Lower leg skin (tissue), 3 donors: ENCODE results near the gene HNRNPAB.

Experiments
- CTCF ChIP-seq, 3 donors: fragments of 450-650 bp; IDR thresholded peaks; one replicate each; pipeline ENCODE4 v1.5.1; 2016; ENCODE audit warnings: antibody characterized with exemption in 3 of 3, mild to moderate bottlenecking in 3 of 3, moderate library complexity in 2 of 3
- POLR2A ChIP-seq, 2 donors: fragments of 450-650 bp; IDR thresholded peaks; one replicate each; pipeline ENCODE4 v1.6.1; 2016 to 2017; ENCODE audit warnings: antibody characterized with exemption in 2 of 2, mild to moderate bottlenecking in 1 of 2, moderate library complexity in 1 of 2

DNA sequence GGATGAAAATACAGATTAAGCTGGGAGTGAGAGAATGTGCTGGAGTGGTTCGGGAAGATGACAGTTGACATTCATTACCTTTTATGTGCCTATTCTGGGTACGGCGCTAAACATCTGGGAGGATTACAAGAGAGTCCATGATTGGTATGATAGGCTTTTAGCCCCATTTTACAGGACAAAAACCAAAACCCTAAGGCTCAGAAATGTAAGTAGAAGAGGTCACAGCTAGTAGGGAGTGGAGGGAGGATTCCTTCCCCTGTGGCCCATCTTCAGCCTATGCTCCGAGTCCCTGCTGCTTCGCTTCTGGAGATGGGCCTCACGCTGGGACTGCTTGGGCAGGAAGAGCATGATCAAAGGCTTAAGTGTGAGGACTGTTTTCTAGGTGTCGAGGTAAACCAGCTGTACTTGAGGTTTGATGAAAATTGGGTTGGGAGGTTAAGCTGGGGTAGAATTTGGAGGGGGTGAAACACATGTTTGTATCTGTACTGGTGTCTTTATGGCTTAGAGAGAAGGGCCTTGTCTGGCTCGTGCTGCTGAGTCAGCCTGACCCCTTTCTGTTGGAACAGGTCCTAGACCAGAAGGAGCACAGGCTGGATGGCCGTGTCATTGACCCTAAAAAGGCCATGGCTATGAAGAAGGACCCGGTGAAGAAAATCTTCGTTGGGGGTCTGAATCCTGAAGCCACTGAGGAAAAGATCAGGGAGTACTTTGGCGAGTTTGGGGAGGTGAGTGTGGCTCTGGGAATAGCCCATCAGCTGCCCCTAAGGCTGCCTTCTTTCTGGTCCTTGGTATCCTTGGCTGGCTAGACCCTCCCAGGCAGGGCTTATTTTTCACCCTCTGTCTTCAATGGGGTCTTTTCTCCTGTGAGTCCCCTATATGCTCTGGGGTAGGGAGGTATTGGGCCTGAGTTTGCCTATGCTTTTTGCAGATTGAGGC lies 2.1 kb downstream of the HNRNPAB start:
- no peak for TF ChIP-seq POLR2A (IDR thresholded peaks at IDR 0.05)
- no peak for TF ChIP-seq CTCF (IDR thresholded peaks at IDR 0.05)
